Nephron (organoid): ENCODE results near the gene PTAFR.

ENCODE experiments used
- H3K27ac Mint-ChIP-seq, 3 experiments: 2 replicates each; pipeline ENCODE4 v1.8.0; 2020; ENCODE audit warnings: mixed read lengths in 3 of 3, mild to moderate bottlenecking in 2 of 3, moderate library complexity in 1 of 3
- H3K27me3 Mint-ChIP-seq: 2 replicates; pipeline ENCODE4 v1.8.0; 2021; ENCODE audit warnings: low read depth, mild to moderate bottlenecking, moderate library complexity, mixed read lengths
- H3K36me3 Mint-ChIP-seq: 2 replicates; pipeline ENCODE4 v1.8.0; 2020; ENCODE audit warnings: low read depth, mixed read lengths
- H3K4me1 Mint-ChIP-seq: 2 replicates; pipeline ENCODE4 v1.8.0; 2020; ENCODE audit warnings: mixed read lengths
- H3K4me3 Mint-ChIP-seq, 3 experiments: 2 replicates each; pipeline ENCODE4 v1.8.0; 2020; ENCODE audit warnings: mild to moderate bottlenecking in 3 of 3, mixed read lengths in 3 of 3, moderate library complexity in 2 of 3
- H3K9me3 Mint-ChIP-seq: 2 replicates; pipeline ENCODE4 v1.8.0; 2020; ENCODE audit warnings: mixed read lengths
- CTCF ChIP-seq, 3 experiments: fragments of 200-600 bp; sonication (generic); IDR thresholded peaks; one replicate each; pipeline ENCODE4 v1.5.0; 2021; ENCODE audit warnings: antibody characterized with exemption in 3 of 3; ENCODE audit not compliant: unreplicated experiment in 3 of 3

The PTAFR gene

GRCh38 chr1:28130901-28131300, 45.6 kb downstream of the PTAFR start:
- Mint-ChIP-seq H3K4me3 (no peak overlapping the region), H3K9me3 (no peaks in the 10 kb centered on the region), H3K4me1 (no peaks in the 10 kb centered on the region), H3K27ac (no peak overlapping the region), H3K36me3 (no peaks in the 10 kb centered on the region), H3K27me3 (peaks cover 19% of the 10 kb centered on the region)
- TF ChIP-seq CTCF (IDR thresholded peaks at IDR 0.05; ENCODE audit: unreplicated experiment in 3 of 3): no peak

GRCh38 chr1:28129150-28129549, 47.3 kb downstream of the PTAFR start:
- no peaks in the 10 kb centered on the region for H3K9me3 Mint-ChIP-seq
- H3K27me3 Mint-ChIP-seq: peaks cover 19% of the 10 kb centered on the region
- H3K4me1 Mint-ChIP-seq: no peaks in the 10 kb centered on the region
- no peak overlapping the region for H3K4me3 Mint-ChIP-seq
- H3K27ac Mint-ChIP-seq: no peak overlapping the region
- H3K36me3 Mint-ChIP-seq: no peaks in the 10 kb centered on the region
- no peak for TF ChIP-seq CTCF (IDR thresholded peaks at IDR 0.05; ENCODE audit: unreplicated experiment in 3 of 3)

- Mint-ChIP-seq H3K9me3 (no peaks in the 10 kb centered on the region), H3K27ac (no peak overlapping the region), H3K27me3 (peaks cover 22% of the 10 kb centered on the region), H3K4me3 (no peak overlapping the region), H3K4me1 (no peaks in the 10 kb centered on the region), H3K36me3 (no peaks in the 10 kb centered on the region)
- no peak for TF ChIP-seq CTCF (IDR thresholded peaks at IDR 0.05; ENCODE audit: unreplicated experiment in 3 of 3)
Observed at GRCh38 chr1:28127617-28128257, 48.8 kb downstream of the PTAFR start.

GRCh38 chr1:28126783-28127490, 49.6 kb downstream of the PTAFR start:
- H3K4me3 Mint-ChIP-seq: no peak overlapping the region
- no peak overlapping the region for H3K27ac Mint-ChIP-seq
- no peaks in the 10 kb centered on the region for H3K4me1 Mint-ChIP-seq
- peaks cover 22% of the 10 kb centered on the region for H3K27me3 Mint-ChIP-seq
- H3K36me3 Mint-ChIP-seq: no peaks in the 10 kb centered on the region
- no peaks in the 10 kb centered on the region for H3K9me3 Mint-ChIP-seq
- no peak for TF ChIP-seq CTCF (IDR thresholded peaks at IDR 0.05; ENCODE audit: unreplicated experiment in 3 of 3)

GRCh38 chr1:28126212-28126611, 50.3 kb downstream of the PTAFR start:
- H3K27ac Mint-ChIP-seq: no peak overlapping the region
- no peak overlapping the region for H3K4me3 Mint-ChIP-seq
- H3K27me3 Mint-ChIP-seq: peaks cover 22% of the 10 kb centered on the region
- H3K4me1 Mint-ChIP-seq: no peaks in the 10 kb centered on the region
- TF ChIP-seq CTCF (IDR thresholded peaks at IDR 0.05; ENCODE audit: unreplicated experiment in 3 of 3): no peak
- no peaks in the 10 kb centered on the region for H3K36me3 Mint-ChIP-seq
- no peaks in the 10 kb centered on the region for H3K9me3 Mint-ChIP-seq
